HCT116 (cell line): Measurements from ENCODE around the gene CEP112. TPM values are rescaled to one million over a fixed set of nuclear protein-coding genes. Genes with fewer than 3 reads are reported as not detected.
A peak's percentile ranks its signal among the peaks of the same experiment; 100 is the strongest.

Experiments
- ATAC-seq: fragments of 200-7000 bp; cut with Tn5 transposase; 2 replicates; pipeline ENCODE4 v1.9.1; 2020; ENCODE audit warnings: mild to moderate bottlenecking, moderate library complexity
- BruUV-seq: library from RNA; stranded (reverse); fragments of 400-500 nt; replicated peaks from 2 replicates; lab custom pipeline; 2021; lab: Mats Ljungman, UMichigan
- CTCF ChIA-PET: fragments of 300-600 bp; sonication (Branson Sonifier 250); formaldehyde crosslinking; loops from one replicate; lab custom pipeline; 2021; ENCODE audit warnings: antibody characterized with exemption; lab: Charles Lee
- POLR2A ChIA-PET: fragments of 300-600, 350-600 bp; sonication (Branson Sonifier 250); formaldehyde crosslinking; loops from one replicate; lab custom pipeline; 2021; ENCODE audit warnings: antibody characterized with exemption; lab: Charles Lee
- RAD21 ChIA-PET, 2 experiments: fragments of 300-600 bp; sonication (Branson Sonifier 250); formaldehyde crosslinking; loops; one replicate each; lab custom pipeline; 2023; ENCODE audit warnings: low total read pairs in 2 of 2; ENCODE audit not compliant: uncharacterized antibody in 2 of 2, unreplicated experiment in 2 of 2, low non-redundant PET in 1 of 2; lab: Charles Lee
- DNase-seq: peaks from one replicate; pipeline ENCODE4 v3.0.0-alpha.2; 2010; ENCODE audit warnings: low read depth, low spot score
- H2AFZ ChIP-seq: fragments of 200-600 bp; shearing (Covaris generic), sonication (generic); 2 replicates; pipeline ENCODE4 v1.6.1; 2017; ENCODE audit warnings: low read depth, mixed run types, mixed read lengths, antibody characterized with exemption, low read length; ENCODE audit not compliant: poor library complexity, severe bottlenecking
- H3K27ac ChIP-seq: 2 replicates; pipeline ENCODE4 v1.5.1; 2012; ENCODE audit warnings: low read depth, low read length
- H3K27me3 ChIP-seq: fragments of 200-600 bp; sonication (generic); 2 replicates; pipeline ENCODE4 v1.6.1; 2016; ENCODE audit warnings: mixed run types, low read length, mixed read lengths; ENCODE audit not compliant: insufficient read depth
- H3K36me3 ChIP-seq, 2 experiments: fragments of 200-500 bp in 1 of 2; fragments of 200-600 bp in 1 of 2; sonication (Bioruptor generic) in 1 of 2; sonication (generic) in 1 of 2; 2 replicates each; pipeline versions ENCODE4 v1.5.1 to v1.6.1; 2014 to 2016; ENCODE audit warnings: low read length in 2 of 2, inconsistent platforms in 1 of 2, mixed read lengths in 1 of 2, mixed run types in 1 of 2; ENCODE audit not compliant: insufficient read depth in 2 of 2, control insufficient read depth in 1 of 2
- H3K4me1 ChIP-seq, 2 experiments: fragments of 200-600 bp in 1 of 2; sonication (generic) in 1 of 2; 2 replicates each; pipeline versions ENCODE4 v1.5.1 to v1.6.1; 2012 to 2017; ENCODE audit warnings: low read length in 2 of 2, inconsistent platforms in 1 of 2, mild to moderate bottlenecking in 1 of 2, mixed read lengths in 1 of 2, mixed run types in 1 of 2, moderate library complexity in 1 of 2; ENCODE audit not compliant: insufficient read depth in 2 of 2, control insufficient read depth in 1 of 2
- H3K4me2 ChIP-seq: fragments of 200-600 bp; sonication (generic); 2 replicates; pipeline ENCODE4 v1.6.1; 2017; ENCODE audit warnings: mixed run types, low read length, mixed read lengths
- H3K4me3 ChIP-seq, 2 experiments: fragments of 200-600 bp in 1 of 2; sonication (generic) in 1 of 2; replicated peaks in 1 of 2; 2 replicates each; pipeline ENCODE4 v1.5.1; 2011 to 2016; ENCODE audit warnings: low read length in 2 of 2, control low read depth in 1 of 2, low read depth in 1 of 2, mild to moderate bottlenecking in 1 of 2, mixed read lengths in 1 of 2, mixed run types in 1 of 2
- H3K79me2 ChIP-seq: fragments of 200-600 bp; sonication (generic); 2 replicates; pipeline ENCODE4 v1.6.1; 2017; ENCODE audit warnings: mild to moderate bottlenecking, mixed run types, low read length, moderate library complexity, mixed read lengths; ENCODE audit not compliant: insufficient read depth
- H3K9ac ChIP-seq: fragments of 200-600 bp; sonication (generic); 2 replicates; pipeline ENCODE4 v1.6.1; 2016; ENCODE audit warnings: low read length, mixed read lengths
- H3K9me2 ChIP-seq: fragments of 200-600 bp; sonication (generic), shearing (Covaris generic); 2 replicates; pipeline ENCODE4 v1.6.1; 2017; ENCODE audit warnings: mixed run types, mild to moderate bottlenecking, moderate library complexity; ENCODE audit not compliant: insufficient read depth
- H3K9me3 ChIP-seq, 2 experiments: fragments of 200-500 bp in 1 of 2; fragments of 200-600 bp in 1 of 2; sonication (Bioruptor generic) in 1 of 2; sonication (generic) in 1 of 2; 2 replicates each; pipeline ENCODE4 v1.6.1; 2014 to 2017; ENCODE audit warnings: low read length in 2 of 2, mixed read lengths in 2 of 2, inconsistent platforms in 1 of 2, low read depth in 1 of 2, mild to moderate bottlenecking in 1 of 2, mixed run types in 1 of 2, moderate library complexity in 1 of 2; ENCODE audit not compliant: control insufficient read depth in 1 of 2, insufficient read depth in 1 of 2
- H4K20me1 ChIP-seq: fragments of 200-600 bp; sonication (generic), shearing (Covaris generic); 2 replicates; pipeline ENCODE4 v1.6.1; 2017; ENCODE audit warnings: mixed run types, mild to moderate bottlenecking, moderate library complexity; ENCODE audit not compliant: insufficient read depth
- CEBPB ChIP-seq: IDR thresholded peaks from 2 replicates; pipeline ENCODE4 v1.6.1; 2012; ENCODE audit warnings: low read depth
- EZH2phosphoT487 ChIP-seq: fragments of 200-600 bp; IDR thresholded peaks from 2 replicates; pipeline ENCODE4 v1.6.1; 2018; ENCODE audit warnings: antibody characterized with exemption, borderline replicate concordance
- FOSL1 ChIP-seq: IDR thresholded peaks from 2 replicates; pipeline ENCODE4 v1.6.1; 2012; ENCODE audit warnings: low read depth
- POLR2A ChIP-seq: IDR thresholded peaks from 2 replicates; pipeline ENCODE4 v1.7.0; 2011; ENCODE audit warnings: borderline replicate concordance; ENCODE audit not compliant: insufficient read depth, insufficient read length; ENCODE audit errors: extremely low read depth
- SRF ChIP-seq: IDR thresholded peaks from 2 replicates; pipeline ENCODE4 v1.6.1; 2012; ENCODE audit warnings: low read depth
- ZFX ChIP-seq: fragments of 450-650 bp; IDR thresholded peaks from 2 replicates; pipeline ENCODE4 v1.6.1; 2017
- ZNF274 ChIP-seq: fragments of 200-500 bp; sonication (Bioruptor generic); IDR thresholded peaks from 2 replicates; pipeline ENCODE4 v1.6.1; 2014; ENCODE audit warnings: mild to moderate bottlenecking, low read depth, low read length, inconsistent platforms
- intact Hi-C: fragments of 100-400 bp; cut with micrococcal nuclease; formaldehyde crosslinking; loops from 2 replicates; pipeline ENCODE4 v1.10.0; 2022
- total RNA-seq: library from RNA; stranded (reverse); gene quantifications from one replicate; pipeline ENCODE4 v1.2.1, GENCODE V29; 2021; ENCODE audit not compliant: unreplicated experiment
- TF ChIP-seq, protein P1 (sequence below), 3 experiments: fragments of 200-600 bp in 1 of 3; sonication (generic) in 1 of 3; IDR thresholded peaks in 2 of 3; conservative IDR thresholded peaks in 1 of 3; 2 replicates each; pipeline ENCODE4 v1.5.1; 2012 to 2017; ENCODE audit warnings: low read depth in 2 of 3, low read length in 2 of 3, antibody characterized with exemption in 1 of 3, borderline replicate concordance in 1 of 3, control low read depth in 1 of 3, mild to moderate bottlenecking in 1 of 3, mixed read lengths in 1 of 3, mixed run types in 1 of 3, moderate library complexity in 1 of 3; ENCODE audit not compliant: insufficient read depth in 1 of 3

Gene CEP112
- total RNA-seq, 1 experiment from 2014 or later = 10.9 TPM

DNA sequence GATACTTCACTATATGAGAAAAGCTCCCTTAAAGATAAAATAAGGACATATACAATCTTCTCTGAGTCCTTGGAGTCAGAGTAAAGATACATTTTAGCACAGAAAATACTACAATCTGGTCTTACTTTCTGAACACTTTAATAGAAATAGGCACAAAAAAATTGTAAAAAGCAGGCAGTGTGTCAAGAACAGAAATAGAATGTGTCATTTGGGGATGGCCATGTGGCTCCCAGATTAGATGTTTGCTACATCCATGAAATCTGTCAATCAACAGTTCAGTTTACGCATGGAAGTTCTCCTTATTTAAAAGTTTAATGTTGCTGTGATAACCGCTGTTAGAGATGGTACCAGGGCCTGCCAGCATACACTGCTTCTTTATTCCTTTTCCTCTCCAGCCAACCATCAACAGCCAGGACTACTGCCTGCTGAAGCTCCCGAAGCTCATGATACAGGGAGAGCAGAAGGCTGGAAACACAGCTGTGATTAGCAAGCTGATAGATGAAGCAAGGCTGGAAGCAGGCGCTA is 278.5 kb downstream of the CEP112 start:
- H3K27ac ChIP-seq = no peak overlapping the region
- no peaks in the 10 kb centered on the region for H4K20me1 ChIP-seq
- no peak for ATAC-seq
- H3K4me3 ChIP-seq = no peak overlapping the region
- no peak overlapping the region for H2AFZ ChIP-seq
- ChIA-PET POLR2A (no interaction called here), RAD21 (no interaction called here), CTCF (no interaction called here)
- H3K9me3 ChIP-seq = peaks cover 9 to 15% of the 10 kb centered on the region in 2 experiments; a peak in 2 of 4 replicates
- BruUV-seq = no TSS peak
- no peaks in the 10 kb centered on the region for H3K4me1 ChIP-seq
- no peak overlapping the region for H3K4me2 ChIP-seq
- H3K36me3 ChIP-seq = no peaks in the 10 kb centered on the region
- no peaks in the 10 kb centered on the region for H3K79me2 ChIP-seq
- no peak for TF ChIP-seq CEBPB
- no peak for TF ChIP-seq EZH2phosphoT487
- TF ChIP-seq FOSL1 = no peak
- no peak for TF ChIP-seq ZFX
- TF ChIP-seq POLR2A = no peak
- no peak for TF ChIP-seq SRF
- intact Hi-C loops = no loop called here
- no peaks in the 10 kb centered on the region for H3K9me2 ChIP-seq
- no peaks in the 10 kb centered on the region for H3K27me3 ChIP-seq
- DNase-seq = no peak
- no peak overlapping the region for H3K9ac ChIP-seq

DNA sequence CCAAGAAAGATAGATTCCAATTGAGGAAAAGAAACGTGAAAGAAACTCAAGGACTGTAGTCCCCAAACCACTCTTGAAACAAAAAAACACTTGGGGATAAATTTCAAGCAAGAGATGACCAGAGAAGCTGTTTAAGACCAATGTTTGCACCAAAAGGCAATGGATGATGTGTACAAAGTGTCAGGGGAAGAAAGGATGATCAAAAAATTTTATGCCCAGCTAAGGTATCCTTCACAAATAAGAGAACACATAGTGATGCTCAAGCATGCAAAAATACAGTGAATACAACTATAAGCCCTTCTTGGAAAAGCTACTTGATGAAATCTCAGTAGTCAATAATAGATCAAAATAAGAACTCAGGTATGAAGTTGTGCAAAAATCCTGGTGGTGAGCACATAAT is 281.1 kb downstream of the CEP112 start:
- DNase-seq (no peak), ATAC-seq (no peak)
- intact Hi-C loops = no loop called here
- no peaks in the 10 kb centered on the region for H3K9me2 ChIP-seq
- H3K36me3 ChIP-seq = no peaks in the 10 kb centered on the region
- H3K27me3 ChIP-seq = no peaks in the 10 kb centered on the region
- H3K9me3 ChIP-seq = peaks cover 9 to 15% of the 10 kb centered on the region in 2 experiments; a peak in 2 of 4 replicates
- ChIA-PET RAD21 (no interaction called here), CTCF (no interaction called here), POLR2A (no interaction called here)
- no peak overlapping the region for H3K27ac ChIP-seq
- TF ChIP-seq, protein P1, sequence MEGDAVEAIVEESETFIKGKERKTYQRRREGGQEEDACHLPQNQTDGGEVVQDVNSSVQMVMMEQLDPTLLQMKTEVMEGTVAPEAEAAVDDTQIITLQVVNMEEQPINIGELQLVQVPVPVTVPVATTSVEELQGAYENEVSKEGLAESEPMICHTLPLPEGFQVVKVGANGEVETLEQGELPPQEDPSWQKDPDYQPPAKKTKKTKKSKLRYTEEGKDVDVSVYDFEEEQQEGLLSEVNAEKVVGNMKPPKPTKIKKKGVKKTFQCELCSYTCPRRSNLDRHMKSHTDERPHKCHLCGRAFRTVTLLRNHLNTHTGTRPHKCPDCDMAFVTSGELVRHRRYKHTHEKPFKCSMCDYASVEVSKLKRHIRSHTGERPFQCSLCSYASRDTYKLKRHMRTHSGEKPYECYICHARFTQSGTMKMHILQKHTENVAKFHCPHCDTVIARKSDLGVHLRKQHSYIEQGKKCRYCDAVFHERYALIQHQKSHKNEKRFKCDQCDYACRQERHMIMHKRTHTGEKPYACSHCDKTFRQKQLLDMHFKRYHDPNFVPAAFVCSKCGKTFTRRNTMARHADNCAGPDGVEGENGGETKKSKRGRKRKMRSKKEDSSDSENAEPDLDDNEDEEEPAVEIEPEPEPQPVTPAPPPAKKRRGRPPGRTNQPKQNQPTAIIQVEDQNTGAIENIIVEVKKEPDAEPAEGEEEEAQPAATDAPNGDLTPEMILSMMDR (IDR thresholded peaks at IDR 0.05 in 2 of 3, conservative IDR thresholded peaks at IDR 0.05 in 1 of 3; ENCODE audit: borderline replicate concordance in 1 of 3, insufficient read depth in 1 of 3, low read depth in 2 of 3, low read length in 2 of 3) = no peak
- TF ChIP-seq ZNF274 = peak; percentile 33; the same call in 1 of the 2 replicates
- H3K4me2 ChIP-seq = no peak overlapping the region
- H3K4me3 ChIP-seq = no peak overlapping the region
- no peak overlapping the region for H2AFZ ChIP-seq
- H3K9ac ChIP-seq = no peak overlapping the region
- no peaks in the 10 kb centered on the region for H3K4me1 ChIP-seq
- no TSS peak for BruUV-seq
- no peaks in the 10 kb centered on the region for H4K20me1 ChIP-seq
- H3K79me2 ChIP-seq = no peaks in the 10 kb centered on the region
